ENCODE data around the gene CDC14B.

GRCh38 chr9:96476591-96476990 lies 143.1 kb downstream of the CDC14B start:
- TF ChIP-seq CTCF (IDR thresholded peaks at IDR 0.05) (no peak), EZH2 (IDR thresholded peaks at IDR 0.05; ENCODE audit: borderline replicate concordance, insufficient read depth, low read depth, low read length, poor library complexity, severe bottlenecking) (no peak)

Measured in B cell (primary cell).